OCI-LY1 (cell line): ENCODE results near the gene ARL16.

Experiments
- H2AFZ ChIP-seq: fragments of 200-600 bp; sonication (generic), shearing (Covaris generic); 2 replicates; pipeline ENCODE4 v1.6.0; 2014; ENCODE audit warnings: antibody characterized with exemption, mild to moderate bottlenecking, low read length
- H3F3A ChIP-seq: fragments of 200-600 bp; sonication (generic), shearing (Covaris generic); 2 replicates; pipeline ENCODE4 v1.6.0; 2014; ENCODE audit warnings: mild to moderate bottlenecking, antibody characterized with exemption, low read length, moderate library complexity; ENCODE audit not compliant: insufficient read depth
- H3K27ac ChIP-seq: fragments of 200-600 bp; sonication (generic); 2 replicates; pipeline ENCODE4 v1.5.1; 2014; ENCODE audit warnings: low read length, mixed run types, mild to moderate bottlenecking, low read depth; ENCODE audit not compliant: poor library complexity, severe bottlenecking
- H3K27me3 ChIP-seq: fragments of 200-600 bp; sonication (generic); 2 replicates; pipeline ENCODE4 v1.6.0; 2014; ENCODE audit warnings: antibody characterized with exemption, mild to moderate bottlenecking, low read length, moderate library complexity; ENCODE audit not compliant: insufficient read depth
- H3K36me3 ChIP-seq: fragments of 200-600 bp; sonication (generic); 2 replicates; pipeline ENCODE4 v1.6.1; 2014; ENCODE audit warnings: mild to moderate bottlenecking, antibody characterized with exemption, low read length, moderate library complexity, mixed read lengths; ENCODE audit not compliant: insufficient read depth
- H3K4me1 ChIP-seq: fragments of 200-600 bp; sonication (generic); 2 replicates; pipeline ENCODE4 v1.5.1; 2014; ENCODE audit warnings: mild to moderate bottlenecking, low read length, moderate library complexity; ENCODE audit not compliant: insufficient read depth, severe bottlenecking
- H3K4me2 ChIP-seq: fragments of 200-600 bp; sonication (generic), shearing (Covaris generic); 2 replicates; pipeline ENCODE4 v1.6.1; 2014; ENCODE audit warnings: low read length
- H3K4me3 ChIP-seq: fragments of 200-600 bp; sonication (generic); 2 replicates; pipeline ENCODE4 v1.5.1; 2014; ENCODE audit warnings: low read length, low read depth, mild to moderate bottlenecking, mixed read lengths; ENCODE audit not compliant: poor library complexity, severe bottlenecking
- H3K79me2 ChIP-seq: fragments of 200-600 bp; shearing (Covaris generic); 2 replicates; pipeline ENCODE4 v1.6.1; 2016; ENCODE audit warnings: mixed run types, low read length, mixed read lengths; ENCODE audit not compliant: insufficient read depth
- H3K9ac ChIP-seq: fragments of 200-600 bp; sonication (generic), shearing (Covaris generic); 2 replicates; pipeline ENCODE4 v1.6.1; 2014; ENCODE audit warnings: mild to moderate bottlenecking, low read length, mixed read lengths
- H3K9me2 ChIP-seq: fragments of 200-600 bp; sonication (generic), shearing (Covaris generic); 2 replicates; pipeline ENCODE4 v1.6.1; 2014; ENCODE audit warnings: low read depth, mild to moderate bottlenecking, low read length, mixed read lengths
- H3K9me3 ChIP-seq: fragments of 200-600 bp; shearing (Covaris generic); 2 replicates; pipeline ENCODE4 v1.6.1; 2014; ENCODE audit warnings: low read length, mixed read lengths
- H4K20me1 ChIP-seq: fragments of 200-600 bp; sonication (generic), shearing (Covaris generic); 2 replicates; pipeline ENCODE4 v1.6.0; 2016; ENCODE audit warnings: mild to moderate bottlenecking, low read length; ENCODE audit not compliant: insufficient read depth
- CTCF ChIP-seq: fragments of 200-600 bp; sonication (generic), shearing (Covaris generic); IDR thresholded peaks from 2 replicates; pipeline ENCODE4 v1.5.1; 2017; ENCODE audit warnings: mild to moderate bottlenecking, antibody characterized with exemption, low read length, moderate library complexity, mixed read lengths
- EZH2 ChIP-seq: fragments of 200-600 bp; sonication (generic), shearing (Covaris generic); IDR thresholded peaks from 2 replicates; pipeline ENCODE4 v1.8.0; 2017; ENCODE audit warnings: borderline replicate concordance, mixed run types, mild to moderate bottlenecking, antibody characterized with exemption, low read length, moderate library complexity, mixed read lengths

The ARL16 gene

GRCh38 chr17:81720267-81721071 lies 36.9 kb upstream of the ARL16 start:
- no peak for TF ChIP-seq CTCF
- TF ChIP-seq EZH2, result no peak
- no peak overlapping the region for H3K9ac ChIP-seq
- H3K79me2 ChIP-seq, result no peaks in the 10 kb centered on the region
- H3K36me3 ChIP-seq, result peaks cover 14% of the 10 kb centered on the region; the same call in 1 of the 2 replicates
- H3K4me2 ChIP-seq, result no peak overlapping the region
- no peaks in the 10 kb centered on the region for H3K9me2 ChIP-seq
- no peaks in the 10 kb centered on the region for H3K9me3 ChIP-seq
- H3K27me3 ChIP-seq, result no peaks in the 10 kb centered on the region
- no peaks in the 10 kb centered on the region for H3F3A ChIP-seq
- H3K27ac ChIP-seq, result no peak overlapping the region
- H2AFZ ChIP-seq, result no peak overlapping the region
- peaks cover 2% of the 10 kb centered on the region for H3K4me1 ChIP-seq
- H4K20me1 ChIP-seq, result no peaks in the 10 kb centered on the region
- H3K4me3 ChIP-seq, result no peak overlapping the region

GRCh38 chr17:81719410-81720266 lies 36.0 kb upstream of the ARL16 start:
- no peaks in the 10 kb centered on the region for H3K9me3 ChIP-seq
- no peak overlapping the region for H3K4me2 ChIP-seq
- H3K79me2 ChIP-seq, result no peaks in the 10 kb centered on the region
- no peak overlapping the region for H3K4me3 ChIP-seq
- H3K27ac ChIP-seq, result no peak overlapping the region
- peaks cover 14% of the 10 kb centered on the region; the same call in 1 of the 2 replicates for H3K36me3 ChIP-seq
- H3K9me2 ChIP-seq, result no peaks in the 10 kb centered on the region
- no peak overlapping the region for H2AFZ ChIP-seq
- H3K9ac ChIP-seq, result no peak overlapping the region
- TF ChIP-seq CTCF, result no peak
- no peak for TF ChIP-seq EZH2
- H3F3A ChIP-seq, result no peaks in the 10 kb centered on the region
- no peaks in the 10 kb centered on the region for H3K4me1 ChIP-seq
- H3K27me3 ChIP-seq, result no peaks in the 10 kb centered on the region
- H4K20me1 ChIP-seq, result no peaks in the 10 kb centered on the region

GRCh38 chr17:81717766-81718089 lies 34.1 kb upstream of the ARL16 start:
- no peaks in the 10 kb centered on the region for H3K9me3 ChIP-seq
- no peaks in the 10 kb centered on the region for H3K27me3 ChIP-seq
- no peak overlapping the region for H3K4me2 ChIP-seq
- H3K27ac ChIP-seq, result no peak overlapping the region
- H3K9me2 ChIP-seq, result no peaks in the 10 kb centered on the region
- H2AFZ ChIP-seq, result no peak overlapping the region
- no peak overlapping the region for H3K4me3 ChIP-seq
- peaks cover 14% of the 10 kb centered on the region; the same call in 1 of the 2 replicates for H3K36me3 ChIP-seq
- no peak for TF ChIP-seq CTCF
- no peak for TF ChIP-seq EZH2
- peaks cover 13% of the 10 kb centered on the region for H3K4me1 ChIP-seq
- no peaks in the 10 kb centered on the region for H4K20me1 ChIP-seq
- H3F3A ChIP-seq, result no peaks in the 10 kb centered on the region
- no peak overlapping the region for H3K9ac ChIP-seq
- H3K79me2 ChIP-seq, result no peaks in the 10 kb centered on the region
